SK-N-SH (cell line): ENCODE measurements around the gene PDZK1IP1. TPM values are rescaled to one million over a fixed set of nuclear protein-coding genes. Genes with fewer than 3 reads are reported as not detected.

Experiments
- CTCF ChIA-PET: fragments of 300-600, 350-600 bp; formaldehyde crosslinking; extraction: SDS; loops from one replicate; lab custom pipeline; 2021; lab: Yijun Ruan, JAX
- POLR2A ChIA-PET: fragments of 350-600 bp; sonication (Branson Sonifier 250); formaldehyde crosslinking; extraction: SDS; loops from one replicate; lab custom pipeline; 2020; ENCODE audit warnings: antibody characterized with exemption, inconsistent platforms; lab: Yijun Ruan, JAX
- DNase-seq: peaks from one replicate; pipeline ENCODE4 v3.0.0; 2012
- H2AFZ ChIP-seq: fragments of 200-600 bp; sonication (generic); 2 replicates; pipeline ENCODE4 v1.8.1; 2016; ENCODE audit warnings: antibody characterized with exemption, mild to moderate bottlenecking, low read depth
- H3F3A ChIP-seq: fragments of 200-600 bp; sonication (generic); replicated peaks from 2 replicates; pipeline ENCODE3; 2016; ENCODE audit warnings: antibody characterized with exemption, mild to moderate bottlenecking; ENCODE audit not compliant: insufficient read depth
- H3K27ac ChIP-seq, 2 experiments: fragments of 200-500 bp in 1 of 2; fragments of 200-600 bp in 1 of 2; sonication (Bioruptor generic) in 1 of 2; sonication (generic), shearing (Covaris generic) in 1 of 2; 2 replicates each; pipeline versions ENCODE4 v1.5.1 to v1.6.1; 2014 to 2016; ENCODE audit warnings: low read depth in 2 of 2, inconsistent platforms in 1 of 2, low read length in 1 of 2, mild to moderate bottlenecking in 1 of 2, mixed read lengths in 1 of 2
- H3K27me3 ChIP-seq: fragments of 200-600 bp; sonication (generic), shearing (Covaris generic); 2 replicates; pipeline ENCODE4 v1.6.1; 2016; ENCODE audit warnings: mixed run types; ENCODE audit not compliant: insufficient read depth
- H3K36me3 ChIP-seq, 2 experiments: fragments of 200-500 bp in 1 of 2; fragments of 200-600 bp in 1 of 2; sonication (Bioruptor generic) in 1 of 2; sonication (generic) in 1 of 2; replicated peaks in 1 of 2; 2 replicates each; pipeline versions ENCODE3 to v1.5.1; 2014 to 2016; ENCODE audit warnings: low read length in 1 of 2, mild to moderate bottlenecking in 1 of 2; ENCODE audit not compliant: insufficient read depth in 2 of 2, control insufficient read depth in 1 of 2
- H3K4me1 ChIP-seq, 2 experiments: fragments of 200-500 bp in 1 of 2; fragments of 200-600 bp in 1 of 2; sonication (Bioruptor generic) in 1 of 2; sonication (generic), shearing (Covaris generic) in 1 of 2; 2 replicates each; pipeline versions ENCODE4 v1.5.1 to v1.6.1; 2014 to 2016; ENCODE audit warnings: low read depth in 1 of 2, low read length in 1 of 2, mixed run types in 1 of 2; ENCODE audit not compliant: insufficient read depth in 2 of 2, control insufficient read depth in 1 of 2
- H3K4me2 ChIP-seq: fragments of 200-600 bp; sonication (generic), shearing (Covaris generic); 2 replicates; pipeline ENCODE4 v1.6.1; 2017; ENCODE audit warnings: mixed run types
- H3K4me3 ChIP-seq, 2 experiments: fragments of 200-500 bp in 1 of 2; fragments of 200-600 bp in 1 of 2; sonication (Bioruptor generic) in 1 of 2; sonication (generic), shearing (Covaris generic) in 1 of 2; 2 replicates each; pipeline versions ENCODE4 v1.5.1 to v1.8.1; 2014 to 2016; ENCODE audit warnings: low read depth in 2 of 2, inconsistent platforms in 1 of 2, low read length in 1 of 2, mild to moderate bottlenecking in 1 of 2, mixed read lengths in 1 of 2, moderate library complexity in 1 of 2
- H3K79me2 ChIP-seq: fragments of 200-600 bp; sonication (generic); 2 replicates; pipeline ENCODE4 v1.8.1; 2017; ENCODE audit warnings: mild to moderate bottlenecking; ENCODE audit not compliant: insufficient read depth
- H3K9ac ChIP-seq: fragments of 200-600 bp; sonication (generic); 2 replicates; pipeline ENCODE4 v1.6.1; 2017; ENCODE audit warnings: mixed run types
- H3K9me2 ChIP-seq: fragments of 200-600 bp; sonication (generic); 2 replicates; pipeline ENCODE4 v1.6.1; 2017; ENCODE audit warnings: mixed run types
- H3K9me3 ChIP-seq: fragments of 200-600 bp; sonication (generic); 2 replicates; pipeline ENCODE4 v1.6.1; 2017; ENCODE audit warnings: mixed run types, mild to moderate bottlenecking, moderate library complexity
- H4K20me1 ChIP-seq: fragments of 200-600 bp; sonication (generic); 2 replicates; pipeline ENCODE4 v1.6.1; 2017; ENCODE audit warnings: mild to moderate bottlenecking, mixed run types; ENCODE audit not compliant: insufficient read depth
- ELF1 ChIP-seq: IDR thresholded peaks from 2 replicates; pipeline ENCODE4 v1.4.0; 2012
- EZH2phosphoT487 ChIP-seq: fragments of 200-600 bp; sonication (generic); IDR thresholded peaks from 2 replicates; pipeline ENCODE4 v1.6.1; 2017; ENCODE audit warnings: low read depth, mixed run types, mild to moderate bottlenecking, antibody characterized with exemption, moderate library complexity, borderline replicate concordance
- MEF2A ChIP-seq: IDR thresholded peaks from 2 replicates; pipeline ENCODE4 v1.4.0; 2012; ENCODE audit warnings: low read depth, borderline replicate concordance
- NFIC ChIP-seq: IDR thresholded peaks from 2 replicates; pipeline ENCODE4 v1.4.0; 2012; ENCODE audit warnings: borderline replicate concordance
- PBX3 ChIP-seq: IDR thresholded peaks from 2 replicates; pipeline ENCODE4; 2012
- POLR2AphosphoS5 ChIP-seq: IDR thresholded peaks from 2 replicates; pipeline ENCODE4 v1.6.1; 2012; ENCODE audit warnings: low read depth, low read length
- RAD21 ChIP-seq: IDR thresholded peaks from 2 replicates; pipeline ENCODE4 v1.6.1; 2012; ENCODE audit warnings: mild to moderate bottlenecking, low read length
- REST ChIP-seq: IDR thresholded peaks from 2 replicates; pipeline ENCODE4 v1.6.1; 2012; ENCODE audit warnings: mild to moderate bottlenecking, low read depth, low read length, moderate library complexity
- TCF12 ChIP-seq: IDR thresholded peaks from 2 replicates; pipeline ENCODE4 v1.4.0; 2012
- TEAD4 ChIP-seq: IDR thresholded peaks from 2 replicates; pipeline ENCODE4 v1.4.0; 2012; ENCODE audit warnings: mild to moderate bottlenecking, borderline replicate concordance; ENCODE audit not compliant: insufficient read depth
- USF2 ChIP-seq: fragments of 150-350 bp; IDR thresholded peaks from 2 replicates; pipeline ENCODE4 v1.6.1; 2017; ENCODE audit warnings: antibody characterized with exemption, low read length, low read depth, borderline replicate concordance
- YY1 ChIP-seq: IDR thresholded peaks from 2 replicates; pipeline ENCODE4 v1.4.0; 2012; ENCODE audit warnings: low read depth, mild to moderate bottlenecking
- ZBTB33 ChIP-seq: IDR thresholded peaks from 2 replicates; pipeline ENCODE4 v1.4.0; 2012; ENCODE audit warnings: low read depth, borderline replicate concordance
- WGBS: methylation state at CpG from one replicate; pipeline ENCODE4 v1.1.6; 2017; ENCODE audit warnings: low lambda C conversion rate; 5-methylcytosine and 5-hydroxymethylcytosine counted together
- polyA plus RNA-seq, 3 experiments: library from polyadenylated mRNA; depleted of rRNA; stranded (reverse); fragments of >200 nt; gene quantifications; 2 replicates each; pipeline ENCODE4 v1.2.3, GENCODE V29; 2012
- TF ChIP-seq, protein P1 (sequence below): IDR thresholded peaks from 2 replicates; pipeline ENCODE4 v1.4.0; 2012; ENCODE audit warnings: low read depth
- TF ChIP-seq, protein P2 (sequence below): fragments of 200-600 bp; sonication (generic); IDR thresholded peaks from 2 replicates; pipeline ENCODE4 v1.6.1; 2017; ENCODE audit warnings: antibody characterized with exemption, mild to moderate bottlenecking, moderate library complexity

The PDZK1IP1 gene
- polyA plus RNA-seq, 1 of the 3 experiments (the other 2 are of a cell fraction) = not detected

GRCh38 chr1:47227341-47228232 is 37.8 kb upstream of the PDZK1IP1 start:
- Histone ChIP-seq H3K9me3 (no peaks in the 10 kb centered on the region), H2AFZ (no peak overlapping the region), H3K4me1 (peaks cover 0 to 6% of the 10 kb centered on the region in 2 experiments; a peak in 1 of 4 replicates), H3K9me2 (no peaks in the 10 kb centered on the region), H3K4me2 (no peak overlapping the region), H4K20me1 (0 out of 2 replicates have a peak, but pooled peaks cover 5% of the 10 kb centered on the region), H3K27me3 (peaks cover 98% of the 10 kb centered on the region), H3K4me3 (no peak overlapping the region), H3K27ac (no peak overlapping the region), H3K9ac (no peak overlapping the region), H3K79me2 (no peaks in the 10 kb centered on the region), H3K36me3 (no peaks in the 10 kb centered on the region), H3F3A (no peaks in the 10 kb centered on the region)
- WGBS = 57% methylated on average over 7 of the region's 7 CpGs
- DNase-seq = no peak
- TF ChIP-seq, protein P1, sequence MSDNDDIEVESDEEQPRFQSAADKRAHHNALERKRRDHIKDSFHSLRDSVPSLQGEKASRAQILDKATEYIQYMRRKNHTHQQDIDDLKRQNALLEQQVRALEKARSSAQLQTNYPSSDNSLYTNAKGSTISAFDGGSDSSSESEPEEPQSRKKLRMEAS = no peak
- TF ChIP-seq NFIC (no peak), ELF1 (no peak), YY1 (no peak)
- CTCF ChIA-PET = interaction anchor here (1.4 to 3.3 kb wide), 5 partner anchors 34 to 499 kb away, joined by 3 to 10 read pairs (median 6); no protein-coding TSS in a partner anchor
- POLR2A ChIA-PET = interaction anchor here (0.6 kb wide), 1 partner anchor 257 kb away, joined by 3 read pairs; no protein-coding TSS in a partner anchor

DNA sequence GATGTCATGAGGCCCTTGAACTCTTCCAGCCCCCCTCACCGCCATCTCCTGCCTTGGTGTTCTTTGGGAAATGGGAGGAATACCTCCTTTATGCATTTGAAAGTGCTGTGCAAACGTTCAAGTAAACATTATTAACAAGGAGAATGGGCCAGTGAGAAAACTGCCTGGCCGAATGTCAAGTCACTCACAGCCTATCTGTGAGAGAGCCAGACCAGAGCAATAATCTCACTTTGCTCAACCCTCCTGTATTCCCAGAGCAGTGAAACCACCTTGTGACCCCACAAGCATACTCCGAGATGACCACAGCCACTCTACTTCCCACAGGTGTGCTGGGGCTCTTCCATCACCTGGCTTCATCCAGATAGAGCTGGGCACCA is 37.0 kb upstream of the PDZK1IP1 start:
- H3K79me2 ChIP-seq = no peaks in the 10 kb centered on the region
- H3K4me2 ChIP-seq = no peak overlapping the region
- WGBS = 47% methylated on average over 4 of the region's 4 CpGs
- H3K4me1 ChIP-seq = peaks cover 0 to 6% of the 10 kb centered on the region in 2 experiments; a peak in 1 of 4 replicates
- H3K9me3 ChIP-seq = no peaks in the 10 kb centered on the region
- H3K36me3 ChIP-seq = no peaks in the 10 kb centered on the region
- no peaks in the 10 kb centered on the region for H3F3A ChIP-seq
- no peak for DNase-seq
- no peak overlapping the region for H2AFZ ChIP-seq
- H4K20me1 ChIP-seq = 0 out of 2 replicates have a peak, but pooled peaks cover 5% of the 10 kb centered on the region
- H3K27me3 ChIP-seq = peaks cover 100% of the 10 kb centered on the region
- H3K9me2 ChIP-seq = no peaks in the 10 kb centered on the region
- ChIA-PET POLR2A (interaction anchor here (0.6 kb wide), 1 partner anchor 258 kb away, joined by 3 read pairs; no protein-coding TSS in a partner anchor), CTCF (interaction anchor here (1.4 to 3.3 kb wide), 3 partner anchors 34 to 52 kb away, joined by 6 to 10 read pairs (median 9); no protein-coding TSS in a partner anchor)
- no peak overlapping the region for H3K4me3 ChIP-seq
- no peak overlapping the region for H3K9ac ChIP-seq
- no peak overlapping the region for H3K27ac ChIP-seq
- TF ChIP-seq, protein P2, sequence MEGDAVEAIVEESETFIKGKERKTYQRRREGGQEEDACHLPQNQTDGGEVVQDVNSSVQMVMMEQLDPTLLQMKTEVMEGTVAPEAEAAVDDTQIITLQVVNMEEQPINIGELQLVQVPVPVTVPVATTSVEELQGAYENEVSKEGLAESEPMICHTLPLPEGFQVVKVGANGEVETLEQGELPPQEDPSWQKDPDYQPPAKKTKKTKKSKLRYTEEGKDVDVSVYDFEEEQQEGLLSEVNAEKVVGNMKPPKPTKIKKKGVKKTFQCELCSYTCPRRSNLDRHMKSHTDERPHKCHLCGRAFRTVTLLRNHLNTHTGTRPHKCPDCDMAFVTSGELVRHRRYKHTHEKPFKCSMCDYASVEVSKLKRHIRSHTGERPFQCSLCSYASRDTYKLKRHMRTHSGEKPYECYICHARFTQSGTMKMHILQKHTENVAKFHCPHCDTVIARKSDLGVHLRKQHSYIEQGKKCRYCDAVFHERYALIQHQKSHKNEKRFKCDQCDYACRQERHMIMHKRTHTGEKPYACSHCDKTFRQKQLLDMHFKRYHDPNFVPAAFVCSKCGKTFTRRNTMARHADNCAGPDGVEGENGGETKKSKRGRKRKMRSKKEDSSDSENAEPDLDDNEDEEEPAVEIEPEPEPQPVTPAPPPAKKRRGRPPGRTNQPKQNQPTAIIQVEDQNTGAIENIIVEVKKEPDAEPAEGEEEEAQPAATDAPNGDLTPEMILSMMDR = no peak
- TF ChIP-seq PBX3 = no peak
- no peak for TF ChIP-seq USF2
- no peak for TF ChIP-seq REST
- no peak for TF ChIP-seq TEAD4
- TF ChIP-seq RAD21 = no peak
- TF ChIP-seq TCF12 = no peak
- no peak for TF ChIP-seq POLR2AphosphoS5
- no peak for TF ChIP-seq ZBTB33
- no peak for TF ChIP-seq MEF2A
- no peak for TF ChIP-seq EZH2phosphoT487
